Activated T-helper 2 cell treated with anti-CD3 and anti-CD28 coated beads, Interferon-gamma antibody, Interleukin-2, Interleukin-4, amounts not matched to agents 10 μg/mL and 5 μg/mL and 100 μg/mL, durations not matched to agents 14 hours and 24 hours and 36 hours (primary cell): ENCODE measurements around the gene TSPYL1. TPM values are rescaled to one million over a fixed set of nuclear protein-coding genes. Genes with fewer than 3 reads are reported as not detected.

Experiments used
- DNase-seq: peaks from one replicate; pipeline ENCODE4 v3.0.0; 2021; ENCODE audit warnings: low spot score
- H3K27ac Mint-ChIP-seq: one replicate; pipeline ENCODE4 v1.8.0; 2021; ENCODE audit warnings: mixed read lengths
- H3K27me3 Mint-ChIP-seq: one replicate; pipeline ENCODE4 v1.8.0; 2021; ENCODE audit warnings: low read depth, mixed read lengths
- H3K36me3 Mint-ChIP-seq: one replicate; pipeline ENCODE4 v1.8.0; 2021; ENCODE audit warnings: low read depth, mixed read lengths
- H3K4me1 Mint-ChIP-seq: one replicate; pipeline ENCODE4 v1.8.0; 2021; ENCODE audit warnings: low read depth, mixed read lengths
- H3K4me3 Mint-ChIP-seq: one replicate; pipeline ENCODE4 v1.8.0; 2021; ENCODE audit warnings: low read depth, mild to moderate bottlenecking, moderate library complexity, mixed read lengths
- H3K9me3 Mint-ChIP-seq: one replicate; pipeline ENCODE4 v1.8.0; 2021; ENCODE audit warnings: mixed read lengths
- intact Hi-C: fragments of 100-400 bp; cut with micrococcal nuclease; formaldehyde crosslinking; loops from one replicate; pipeline ENCODE4 v1.15.1; 2023
- total RNA-seq: library from RNA; stranded (reverse); gene quantifications from 2 replicates; pipeline ENCODE4 v1.2.3, GENCODE V29; 2022

Gene TSPYL1
- total RNA-seq, 1 donor from 2014 or later: 41.1 TPM

- Mint-ChIP-seq H3K36me3 (peaks cover 21% of the 10 kb centered on the region), H3K9me3 (no peaks in the 10 kb centered on the region), H3K4me3 (no peak overlapping the region), H3K27me3 (no peaks in the 10 kb centered on the region), H3K27ac (peak overlapping the region; percentile 72), H3K4me1 (peaks cover 38% of the 10 kb centered on the region)
- intact Hi-C loops: loop anchor here (5.0 kb wide), 1 partner anchor 149 kb away; the partner anchor contains the start of gene NT5DC1
- no peak for DNase-seq
These were observed 28.0 kb downstream of the TSPYL1 start for GRCh38 chr6:116251568-116252384.

GRCh38 chr6:116248577-116248976, 31.2 kb downstream of the TSPYL1 start:
- Mint-ChIP-seq H3K36me3 (peaks cover 21% of the 10 kb centered on the region), H3K9me3 (no peaks in the 10 kb centered on the region), H3K27me3 (no peaks in the 10 kb centered on the region), H3K4me1 (peaks cover 38% of the 10 kb centered on the region), H3K4me3 (no peak overlapping the region), H3K27ac (no peak overlapping the region)
- no peak for DNase-seq
- intact Hi-C loops: no loop called here

- Mint-ChIP-seq H3K4me1 (peaks cover 30% of the 10 kb centered on the region), H3K4me3 (no peak overlapping the region), H3K9me3 (no peaks in the 10 kb centered on the region), H3K27ac (no peak overlapping the region), H3K27me3 (no peaks in the 10 kb centered on the region), H3K36me3 (peaks cover 19% of the 10 kb centered on the region)
- intact Hi-C loops: no loop called here
- DNase-seq: no peak
These were observed 32.4 kb downstream of the TSPYL1 start for GRCh38 chr6:116247285-116247684.

GRCh38 chr6:116246089-116246488, 33.6 kb downstream of the TSPYL1 start:
- H3K4me1 Mint-ChIP-seq: peaks cover 18% of the 10 kb centered on the region
- no peak overlapping the region for H3K4me3 Mint-ChIP-seq
- H3K27ac Mint-ChIP-seq: no peak overlapping the region
- H3K27me3 Mint-ChIP-seq: no peaks in the 10 kb centered on the region
- H3K9me3 Mint-ChIP-seq: no peaks in the 10 kb centered on the region
- intact Hi-C loops: no loop called here
- DNase-seq: no peak
- peaks cover 12% of the 10 kb centered on the region for H3K36me3 Mint-ChIP-seq

- intact Hi-C loops: no loop called here
- H3K4me1 Mint-ChIP-seq: peaks cover 7% of the 10 kb centered on the region
- DNase-seq: no peak
- H3K27ac Mint-ChIP-seq: no peak overlapping the region
- H3K4me3 Mint-ChIP-seq: no peak overlapping the region
- H3K9me3 Mint-ChIP-seq: no peaks in the 10 kb centered on the region
- H3K27me3 Mint-ChIP-seq: no peaks in the 10 kb centered on the region
- H3K36me3 Mint-ChIP-seq: peaks cover 6% of the 10 kb centered on the region
These were observed 35.4 kb downstream of the TSPYL1 start for GRCh38 chr6:116244284-116244683.

- no peaks in the 10 kb centered on the region for H3K9me3 Mint-ChIP-seq
- H3K4me3 Mint-ChIP-seq: no peak overlapping the region
- no peak overlapping the region for H3K27ac Mint-ChIP-seq
These were observed 39.9 kb downstream of the TSPYL1 start for GRCh38 chr6:116239856-116240255.

GRCh38 chr6:116239256-116239655, 40.5 kb downstream of the TSPYL1 start:
- no peak overlapping the region for H3K27ac Mint-ChIP-seq
- H3K4me1 Mint-ChIP-seq: no peaks in the 10 kb centered on the region

More at GRCh38 chr6:116239856-116240255, 39.9 kb downstream of the TSPYL1 start:
- intact Hi-C loops: no loop called here
- DNase-seq: no peak
- Mint-ChIP-seq H3K4me1 (no peaks in the 10 kb centered on the region), H3K36me3 (peaks cover 13% of the 10 kb centered on the region), H3K27me3 (no peaks in the 10 kb centered on the region)

GRCh38 chr6:116238083-116238482, 41.6 kb downstream of the TSPYL1 start:
- intact Hi-C loops: no loop called here
- no peak for DNase-seq

More at GRCh38 chr6:116239256-116239655, 40.5 kb downstream of the TSPYL1 start:
- no peak overlapping the region for H3K4me3 Mint-ChIP-seq
- H3K27me3 Mint-ChIP-seq: no peaks in the 10 kb centered on the region
- peaks cover 13% of the 10 kb centered on the region for H3K36me3 Mint-ChIP-seq
- DNase-seq: no peak
- no peaks in the 10 kb centered on the region for H3K9me3 Mint-ChIP-seq
- intact Hi-C loops: no loop called here

GRCh38 chr6:116234689-116235088, 45.0 kb downstream of the TSPYL1 start:
- no peaks in the 10 kb centered on the region for H3K4me1 Mint-ChIP-seq
- H3K9me3 Mint-ChIP-seq: no peaks in the 10 kb centered on the region
- DNase-seq: no peak
- intact Hi-C loops: no loop called here
- H3K36me3 Mint-ChIP-seq: peaks cover 10% of the 10 kb centered on the region
- no peak overlapping the region for H3K4me3 Mint-ChIP-seq
- no peaks in the 10 kb centered on the region for H3K27me3 Mint-ChIP-seq
- no peak overlapping the region for H3K27ac Mint-ChIP-seq

More at GRCh38 chr6:116238083-116238482, 41.6 kb downstream of the TSPYL1 start:
- Mint-ChIP-seq H3K27me3 (no peaks in the 10 kb centered on the region), H3K4me1 (no peaks in the 10 kb centered on the region), H3K4me3 (no peak overlapping the region), H3K27ac (no peak overlapping the region), H3K36me3 (peaks cover 13% of the 10 kb centered on the region), H3K9me3 (no peaks in the 10 kb centered on the region)

GRCh38 chr6:116229287-116229913, 50.3 kb downstream of the TSPYL1 start:
- Mint-ChIP-seq H3K4me1 (no peaks in the 10 kb centered on the region), H3K36me3 (no peaks in the 10 kb centered on the region), H3K27me3 (no peaks in the 10 kb centered on the region), H3K9me3 (no peaks in the 10 kb centered on the region), H3K4me3 (no peak overlapping the region), H3K27ac (no peak overlapping the region)
- intact Hi-C loops: no loop called here
- no peak for DNase-seq

Other genes starting within 250 kb of the TSPYL1 start
- gene FRK, start 219.0 kb downstream of the TSPYL1 start, total RNA-seq: 0.02 and 0.05 TPM in 2 replicates
- 44.1 and 50.4 TPM in 2 replicates for gene NT5DC1, start 179.1 kb downstream of the TSPYL1 start, total RNA-seq
- not detected in 2 replicates for gene COL10A1, start 153.8 kb downstream of the TSPYL1 start, total RNA-seq
- gene TSPYL4, start 25.9 kb downstream of the TSPYL1 start, total RNA-seq: 17.5 and 18.0 TPM in 2 replicates
- gene DSE, start 91.0 kb upstream of the TSPYL1 start, total RNA-seq: 3.4 and 3.8 TPM in 2 replicates
- gene CALHM6, start 181.4 kb upstream of the TSPYL1 start, total RNA-seq: 8.6 and 9.7 TPM in 2 replicates
- gene CALHM5, start 231.7 kb upstream of the TSPYL1 start, total RNA-seq: not detected in 2 replicates